ENCODE data around the gene SPOCK2. TPM values are rescaled to one million over a fixed set of nuclear protein-coding genes. Genes with fewer than 3 reads are reported as not detected.

The SPOCK2 gene
- total and polyA plus RNA-seq, 2 donors (not counting 1 experiment from before 2014, with no cell fraction given) = 39.1 to 139 TPM

- H3K4me1 Mint-ChIP-seq = peaks cover 77% of the 10 kb centered on the region
- intact Hi-C loops (cut with micrococcal nuclease) = loop anchor here (1.0 kb wide), 1 partner anchor 8 kb away; no protein-coding TSS in a partner anchor
- WGBS (ENCODE audit: insufficient coverage) = 41% methylated on average over 4 of the region's 5 CpGs
- no peaks in the 10 kb centered on the region for H3K27me3 ChIP-seq (replicated peaks in 1 of 4; ENCODE audit: control extremely low read depth in 1 of 4, control insufficient read depth in 3 of 4, insufficient read depth in 4 of 4, low read length in 3 of 4)
- no peak for TF ChIP-seq CTCF (IDR thresholded peaks at IDR 0.05)
- TF ChIP-seq EZH2 (IDR thresholded peaks at IDR 0.05; ENCODE audit: borderline replicate concordance, insufficient read depth, low read depth, low read length, poor library complexity, severe bottlenecking) = no peak
- CTCF ChIA-PET = interaction anchor here (1.0 to 2.2 kb wide), 5 partner anchors 30 to 258 kb away, joined by 3 to 11 read pairs (median 4); no protein-coding TSS in a partner anchor
- peak overlapping the region; percentile 30 to 69 for H3K27ac ChIP-seq (ENCODE audit: low read length in 2 of 2)
- POLR2A ChIA-PET = interaction anchor here (1.0 kb wide), 1 partner anchor 9 kb away, joined by 4 read pairs; the partner anchor contains the start of gene SPOCK2
- H2AFZ ChIP-seq (ENCODE audit: insufficient read depth, low read depth, low read length, poor library complexity, severe bottlenecking) = no peak overlapping the region
- H3K9ac ChIP-seq (ENCODE audit: low read length) = no peak overlapping the region
- H3K36me3 ChIP-seq (replicated peaks in 1 of 2; ENCODE audit: control extremely low read depth in 1 of 2, control insufficient read depth in 1 of 2, extremely low read depth in 1 of 2, insufficient read depth in 2 of 2, low read length in 1 of 2) = peaks cover 0 to 25% of the 10 kb centered on the region in 2 experiments
- H3K4me3 ChIP-seq (ENCODE audit: control extremely low read depth in 1 of 5, extremely low read depth in 1 of 5, insufficient read depth in 1 of 5, low read depth in 2 of 5, low read length in 4 of 5) = peak overlapping the region in 2 of 5 experiments; percentile 14 to 15
- peaks cover 58% of the 10 kb centered on the region for H3K79me2 ChIP-seq (ENCODE audit: control insufficient read depth, insufficient read depth, low read length)
- DNase-seq = peak; percentile 90
- peak overlapping the region; percentile 90 for H3K27ac Mint-ChIP-seq
- no peaks in the 10 kb centered on the region for H3K27me3 Mint-ChIP-seq
- no peaks in the 10 kb centered on the region for H3K9me3 Mint-ChIP-seq (ENCODE audit: insufficient read depth)
- H3K4me1 ChIP-seq (ENCODE audit: control insufficient read depth in 2 of 2, insufficient read depth in 2 of 2, low read length in 2 of 2) = peaks cover 38 to 66% of the 10 kb centered on the region in 2 donors
- peak overlapping the region; percentile 83 for H3K4me3 Mint-ChIP-seq
- H3K4me2 ChIP-seq (replicated peaks; ENCODE audit: low read depth, low read length, poor library complexity, severe bottlenecking) = peak overlapping the region; percentile 62
- peaks cover 27% of the 10 kb centered on the region for H4K20me1 ChIP-seq (ENCODE audit: control insufficient read depth, insufficient read depth, low read length, poor library complexity, severe bottlenecking)
- H3K9me3 ChIP-seq (ENCODE audit: control extremely low read depth in 1 of 3, control insufficient read depth in 2 of 3, insufficient read depth in 1 of 3, low read length in 2 of 3) = no peaks in the 10 kb centered on the region
- ATAC-seq (ENCODE audit: low read depth) = peak; percentile 84
Measured at GRCh38 chr10:72079356-72079755, 9.0 kb downstream of the SPOCK2 start.

GRCh38 chr10:72077275-72077990 lies 10.9 kb downstream of the SPOCK2 start:
- no peaks in the 10 kb centered on the region for H3K27me3 ChIP-seq (replicated peaks in 1 of 4; ENCODE audit: control extremely low read depth in 1 of 4, control insufficient read depth in 3 of 4, insufficient read depth in 4 of 4, low read length in 3 of 4)
- ChIA-PET POLR2A (interaction anchor here (0.9 kb wide), 1 partner anchor 10 kb away, joined by 4 read pairs; no protein-coding TSS in a partner anchor), CTCF (interaction anchor here (1.2 kb wide), 1 partner anchor 262 kb away, joined by 4 read pairs; no protein-coding TSS in a partner anchor)
- no peak overlapping the region for H3K9ac ChIP-seq (ENCODE audit: low read length)
- Mint-ChIP-seq H3K27me3 (no peaks in the 10 kb centered on the region), H3K27ac (peak overlapping the region; percentile 61), H3K4me3 (no peak overlapping the region), H3K4me1 (peaks cover 65% of the 10 kb centered on the region), H3K9me3 (ENCODE audit: insufficient read depth) (no peaks in the 10 kb centered on the region)
- H3K36me3 ChIP-seq (replicated peaks in 1 of 2; ENCODE audit: control extremely low read depth in 1 of 2, control insufficient read depth in 1 of 2, extremely low read depth in 1 of 2, insufficient read depth in 2 of 2, low read length in 1 of 2) = peaks cover 0 to 29% of the 10 kb centered on the region in 2 experiments
- H3K4me3 ChIP-seq (ENCODE audit: control extremely low read depth in 1 of 5, extremely low read depth in 1 of 5, insufficient read depth in 1 of 5, low read depth in 2 of 5, low read length in 4 of 5) = no peak overlapping the region
- peaks cover 0 to 2% (median 0%) of the 10 kb centered on the region in 3 donors for H3K9me3 ChIP-seq (ENCODE audit: control extremely low read depth in 1 of 3, control insufficient read depth in 2 of 3, insufficient read depth in 1 of 3, low read length in 2 of 3)
- H2AFZ ChIP-seq (ENCODE audit: insufficient read depth, low read depth, low read length, poor library complexity, severe bottlenecking) = no peak overlapping the region
- peaks cover 51% of the 10 kb centered on the region for H3K79me2 ChIP-seq (ENCODE audit: control insufficient read depth, insufficient read depth, low read length)
- 97% methylated on average over 15 of the region's 20 CpGs for WGBS (ENCODE audit: insufficient coverage)
- peak overlapping the region in 1 of 2 donors; percentile 3 for H3K27ac ChIP-seq (ENCODE audit: low read length in 2 of 2)
- intact Hi-C loops (cut with micrococcal nuclease) = no loop called here
- H4K20me1 ChIP-seq (ENCODE audit: control insufficient read depth, insufficient read depth, low read length, poor library complexity, severe bottlenecking) = peaks cover 47% of the 10 kb centered on the region
- TF ChIP-seq CTCF (IDR thresholded peaks at IDR 0.05) = no peak
- TF ChIP-seq EZH2 (IDR thresholded peaks at IDR 0.05; ENCODE audit: borderline replicate concordance, insufficient read depth, low read depth, low read length, poor library complexity, severe bottlenecking) = no peak
- H3K4me2 ChIP-seq (replicated peaks; ENCODE audit: low read depth, low read length, poor library complexity, severe bottlenecking) = no peak overlapping the region
- ATAC-seq (ENCODE audit: low read depth) = no peak
- H3K4me1 ChIP-seq (ENCODE audit: control insufficient read depth in 2 of 2, insufficient read depth in 2 of 2, low read length in 2 of 2) = peaks cover 38 to 57% of the 10 kb centered on the region in 2 donors
- no peak for DNase-seq

Measured in B cell (primary cell).